HEK293T (cell line): ENCODE data around the gene UPF2.

Source experiments
- CTCF ChIA-PET: fragments of 350-600 bp; formaldehyde crosslinking; extraction: SDS; loops from one replicate; lab custom pipeline; 2021; ENCODE audit warnings: antibody characterized with exemption, inconsistent platforms; lab: Yijun Ruan, JAX
- POLR2A ChIA-PET: fragments of 350-600 bp; formaldehyde crosslinking; extraction: SDS; loops from one replicate; lab custom pipeline; 2020; ENCODE audit warnings: antibody characterized with exemption, inconsistent platforms; lab: Yijun Ruan, JAX
- DNase-seq: peaks from one replicate; pipeline ENCODE4 v3.0.0; 2012; ENCODE audit warnings: mixed read lengths; ENCODE audit errors: extremely low spot score
- ARNT ChIP-seq: fragments of 450-650 bp; IDR thresholded peaks from 2 replicates; pipeline ENCODE4 v1.6.1; 2017; ENCODE audit warnings: mild to moderate bottlenecking
- BHLHE40 ChIP-seq: fragments of 450-650 bp; IDR thresholded peaks from 2 replicates; pipeline ENCODE4 v1.6.1; 2016; ENCODE audit warnings: mild to moderate bottlenecking, moderate library complexity, borderline replicate concordance
- CTBP1 ChIP-seq: fragments of 450-650 bp; IDR thresholded peaks from 2 replicates; pipeline ENCODE4 v1.6.1; 2016; ENCODE audit warnings: borderline replicate concordance
- ELF4 ChIP-seq: fragments of 450-650 bp; IDR thresholded peaks from 2 replicates; pipeline ENCODE4 v1.6.1; 2017; ENCODE audit warnings: antibody characterized with exemption
- FOXA1 ChIP-seq: fragments of 450-650 bp; IDR thresholded peaks from 2 replicates; pipeline ENCODE4 v1.6.1; 2016; ENCODE audit warnings: mild to moderate bottlenecking
- FOXK2 ChIP-seq: fragments of 450-650 bp; IDR thresholded peaks from 2 replicates; pipeline ENCODE4 v1.6.1; 2016; ENCODE audit warnings: mild to moderate bottlenecking
- FOXM1 ChIP-seq: fragments of 450-650 bp; IDR thresholded peaks from 2 replicates; pipeline ENCODE4 v1.6.1; 2017; ENCODE audit warnings: mild to moderate bottlenecking, borderline replicate concordance
- HDGF ChIP-seq: fragments of 450-650 bp; IDR thresholded peaks from 2 replicates; pipeline ENCODE4 v1.6.1; 2017; ENCODE audit warnings: antibody characterized with exemption, borderline replicate concordance
- L3MBTL2 ChIP-seq: fragments of 450-650 bp; conservative IDR thresholded peaks from 2 replicates; pipeline ENCODE4 v1.6.1; 2016; ENCODE audit warnings: mild to moderate bottlenecking
- LEF1 ChIP-seq: fragments of 450-650 bp; IDR thresholded peaks from 2 replicates; pipeline ENCODE4 v1.6.1; 2017; ENCODE audit warnings: mild to moderate bottlenecking, borderline replicate concordance
- NFRKB ChIP-seq: fragments of 450-650 bp; IDR thresholded peaks from 2 replicates; pipeline ENCODE4 v1.6.1; 2016; ENCODE audit warnings: mild to moderate bottlenecking, moderate library complexity
- PKNOX1 ChIP-seq: fragments of 450-650 bp; IDR thresholded peaks from 2 replicates; pipeline ENCODE4 v1.6.1; 2016
- SP1 ChIP-seq: fragments of 450-650 bp; IDR thresholded peaks from 2 replicates; pipeline ENCODE4 v1.6.1; 2017
- SUZ12 ChIP-seq: fragments of 450-650 bp; IDR thresholded peaks from 2 replicates; pipeline ENCODE4 v1.6.1; 2016; ENCODE audit warnings: mild to moderate bottlenecking
- TARDBP ChIP-seq: fragments of 450-650 bp; IDR thresholded peaks from 2 replicates; pipeline ENCODE4 v1.6.1; 2016
- ZNF384 ChIP-seq: fragments of 450-650 bp; IDR thresholded peaks from 2 replicates; pipeline ENCODE4 v1.6.1; 2016

The UPF2 gene

GRCh38 chr10:11884706-11885423, 157.7 kb downstream of the UPF2 start:
- TF ChIP-seq CTBP1 (no peak), LEF1 (no peak), ZNF384 (no peak), SUZ12 (no peak), TARDBP (no peak), FOXM1 (no peak), SP1 (no peak), PKNOX1 (no peak), FOXK2 (no peak), NFRKB (no peak), ARNT (no peak), L3MBTL2 (no peak), BHLHE40 (no peak), ELF4 (no peak), FOXA1 (no peak), HDGF (no peak)
- POLR2A ChIA-PET, result interaction anchor here (0.6 kb wide), 1 partner anchor 96 kb away, joined by 3 read pairs; no protein-coding TSS in a partner anchor
- DNase-seq, result no peak
- CTCF ChIA-PET, result interaction anchor here (0.6 kb wide), 1 partner anchor 12 kb away, joined by 3 read pairs; no protein-coding TSS in a partner anchor

- CTCF ChIA-PET, result interaction anchor here (1.0 kb wide), 1 partner anchor 19 kb away, joined by 3 read pairs; no protein-coding TSS in a partner anchor
- no peak for TF ChIP-seq CTBP1
- TF ChIP-seq L3MBTL2, result no peak
- TF ChIP-seq ZNF384, result no peak
- TF ChIP-seq LEF1, result no peak
- TF ChIP-seq FOXM1, result no peak
- no peak for TF ChIP-seq TARDBP
- no peak for TF ChIP-seq FOXA1
- TF ChIP-seq SP1, result no peak
- no peak for TF ChIP-seq ARNT
- TF ChIP-seq SUZ12, result no peak
- TF ChIP-seq HDGF, result no peak
- TF ChIP-seq FOXK2, result no peak
- no peak for TF ChIP-seq PKNOX1
- TF ChIP-seq NFRKB, result no peak
These were observed 159.8 kb downstream of the UPF2 start for GRCh38 chr10:11882646-11883375.

GRCh38 chr10:11881477-11882417, 160.9 kb downstream of the UPF2 start:
- POLR2A ChIA-PET, result interaction anchor here (0.7 kb wide), 1 partner anchor 70 kb away, joined by 3 read pairs; no protein-coding TSS in a partner anchor
- TF ChIP-seq FOXA1 (no peak), NFRKB (no peak), TARDBP (no peak), BHLHE40 (no peak)
- CTCF ChIA-PET, result interaction anchor here (1.0 kb wide), 1 partner anchor 20 kb away, joined by 3 read pairs; no protein-coding TSS in a partner anchor
- peak; percentile 45 for DNase-seq

More at GRCh38 chr10:11882646-11883375, 159.8 kb downstream of the UPF2 start:
- POLR2A ChIA-PET, result interaction anchor here (0.7 kb wide), 1 partner anchor 71 kb away, joined by 3 read pairs; no protein-coding TSS in a partner anchor
- no peak for DNase-seq

GRCh38 chr10:11881030-11881476, 161.6 kb downstream of the UPF2 start:
- CTCF ChIA-PET, result no interaction called here
- DNase-seq, result no peak
- TF ChIP-seq FOXM1, result no peak
- no peak for TF ChIP-seq FOXA1
- TF ChIP-seq L3MBTL2, result no peak
- no peak for TF ChIP-seq ZNF384
- TF ChIP-seq LEF1, result no peak
- POLR2A ChIA-PET, result no interaction called here

- ChIA-PET POLR2A (interaction anchor here (1.1 kb wide), 1 partner anchor 163 kb away, joined by 3 read pairs; no protein-coding TSS in a partner anchor), CTCF (no interaction called here)
- DNase-seq, result no peak
- TF ChIP-seq LEF1 (no peak), ELF4 (no peak), L3MBTL2 (no peak), FOXK2 (no peak), FOXA1 (no peak)
These were observed 162.2 kb downstream of the UPF2 start for GRCh38 chr10:11880151-11881029.
